ENCODE results near the gene TGFB2. TPM values are rescaled to one million over a fixed set of nuclear protein-coding genes. Genes with fewer than 3 reads are reported as not detected.

Gene TGFB2
- total RNA-seq, 1 experiment from 2014 or later: 1.2 TPM

- Histone ChIP-seq H3K4me1 (ENCODE audit: insufficient read depth, low read length, poor library complexity, severe bottlenecking) (peaks cover 11% of the 10 kb centered on the region), H3K4me3 (ENCODE audit: low read depth, low read length, poor library complexity, severe bottlenecking) (no peak overlapping the region), H3K27me3 (replicated peaks; ENCODE audit: insufficient read depth, low read depth, low read length, poor library complexity) (no peaks in the 10 kb centered on the region), H3K9me3 (ENCODE audit: low read depth, low read length, poor library complexity, severe bottlenecking) (no peaks in the 10 kb centered on the region), H3K36me3 (ENCODE audit: insufficient read depth, low read length, poor library complexity, severe bottlenecking) (no peaks in the 10 kb centered on the region), H3K27ac (ENCODE audit: low read depth, low read length, poor library complexity, severe bottlenecking) (no peak overlapping the region)
- no TSS peak for BruUV-seq (replicated peaks)
- POLR2A ChIA-PET (ENCODE audit: low non-redundant PET): no interaction called here
- CTCF ChIA-PET: no interaction called here
- DNase-seq (ENCODE audit: low spot score): no peak
- TF ChIP-seq CTCF (conservative IDR thresholded peaks at IDR 0.05; ENCODE audit: low read depth, low read length): no peak
- intact Hi-C loops (cut with micrococcal nuclease; ENCODE audit: unreplicated experiment): no loop called here
Measured at GRCh38 chr1:218374401-218375353, 29.5 kb downstream of the TGFB2 start.

GRCh38 chr1:218376722-218377121 is 31.6 kb downstream of the TGFB2 start:
- Histone ChIP-seq H3K36me3 (ENCODE audit: insufficient read depth, low read length, poor library complexity, severe bottlenecking) (no peaks in the 10 kb centered on the region), H3K4me1 (ENCODE audit: insufficient read depth, low read length, poor library complexity, severe bottlenecking) (peaks cover 15% of the 10 kb centered on the region), H3K4me3 (ENCODE audit: low read depth, low read length, poor library complexity, severe bottlenecking) (no peak overlapping the region), H3K27ac (ENCODE audit: low read depth, low read length, poor library complexity, severe bottlenecking) (peak overlapping the region; percentile 27), H3K27me3 (replicated peaks; ENCODE audit: insufficient read depth, low read depth, low read length, poor library complexity) (no peaks in the 10 kb centered on the region), H3K9me3 (ENCODE audit: low read depth, low read length, poor library complexity, severe bottlenecking) (no peaks in the 10 kb centered on the region)
- DNase-seq (ENCODE audit: low spot score): no peak
- ChIA-PET POLR2A (ENCODE audit: low non-redundant PET) (no interaction called here), CTCF (no interaction called here)
- intact Hi-C loops (cut with micrococcal nuclease; ENCODE audit: unreplicated experiment): no loop called here
- TF ChIP-seq EZH2 (IDR thresholded peaks at IDR 0.05; ENCODE audit: borderline replicate concordance, low read depth, low read length, poor library complexity, severe bottlenecking) (no peak), CTCF (conservative IDR thresholded peaks at IDR 0.05; ENCODE audit: low read depth, low read length) (no peak)
- no TSS peak for BruUV-seq (replicated peaks)

- TF ChIP-seq EZH2 (IDR thresholded peaks at IDR 0.05; ENCODE audit: borderline replicate concordance, low read depth, low read length, poor library complexity, severe bottlenecking): no peak
- TF ChIP-seq CTCF (conservative IDR thresholded peaks at IDR 0.05; ENCODE audit: low read depth, low read length): no peak
- BruUV-seq (replicated peaks): no TSS peak
- POLR2A ChIA-PET (ENCODE audit: low non-redundant PET): no interaction called here
- Histone ChIP-seq H3K27me3 (replicated peaks; ENCODE audit: insufficient read depth, low read depth, low read length, poor library complexity) (no peaks in the 10 kb centered on the region), H3K4me1 (ENCODE audit: insufficient read depth, low read length, poor library complexity, severe bottlenecking) (peaks cover 15% of the 10 kb centered on the region), H3K4me3 (ENCODE audit: low read depth, low read length, poor library complexity, severe bottlenecking) (no peak overlapping the region), H3K36me3 (ENCODE audit: insufficient read depth, low read length, poor library complexity, severe bottlenecking) (no peaks in the 10 kb centered on the region), H3K9me3 (ENCODE audit: low read depth, low read length, poor library complexity, severe bottlenecking) (no peaks in the 10 kb centered on the region), H3K27ac (ENCODE audit: low read depth, low read length, poor library complexity, severe bottlenecking) (peak overlapping the region; percentile 27)
- peak; percentile 76 for DNase-seq (ENCODE audit: low spot score)
- intact Hi-C loops (cut with micrococcal nuclease; ENCODE audit: unreplicated experiment): no loop called here
- CTCF ChIA-PET: no interaction called here
Measured at GRCh38 chr1:218377143-218377660, 32.1 kb downstream of the TGFB2 start.

Measured in A673 (cell line).